Measurements from ENCODE around the gene DSP. TPM values are rescaled to one million over a fixed set of nuclear protein-coding genes. Genes with fewer than 3 reads are reported as not detected.

DSP gene
- total and polyA plus RNA-seq, 7 donors = 0.10 to 0.49 (median 0.26) TPM

DNA sequence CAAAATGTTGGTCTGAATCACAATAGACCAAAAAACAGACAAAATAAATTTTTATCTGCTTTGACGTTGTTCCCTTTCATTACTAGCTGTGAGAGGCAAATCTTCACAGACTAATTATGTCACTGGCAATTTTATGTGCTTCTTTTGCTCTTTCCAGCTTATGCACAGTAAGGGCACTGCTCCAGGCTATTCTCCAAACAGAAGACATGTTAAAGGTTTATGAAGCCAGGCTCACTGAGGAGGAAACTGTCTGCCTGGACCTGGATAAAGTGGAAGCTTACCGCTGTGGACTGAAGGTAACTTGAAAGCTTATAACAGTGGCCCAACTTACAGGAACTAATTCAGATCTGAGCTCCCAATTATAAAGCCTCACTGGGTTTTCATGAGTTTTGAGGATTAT, 33.0 kb downstream of the DSP start:
- H3K36me3 ChIP-seq (ENCODE audit: insufficient read depth in 1 of 2, low read depth in 1 of 2) = no peaks in the 10 kb centered on the region
- no peaks in the 10 kb centered on the region for H3K9me3 ChIP-seq
- H3K27ac ChIP-seq = no peak overlapping the region
- H3K27me3 ChIP-seq (ENCODE audit: insufficient read depth in 3 of 3, low read length in 2 of 3) = peaks cover 0 to 19% (median 5%) of the 10 kb centered on the region in 3 donors
- intact Hi-C loops (cut with DNase I) = no loop called here
- DNase-seq = no peak
- H3K4me3 ChIP-seq = no peak overlapping the region
- no peak for TF ChIP-seq CTCF (IDR thresholded peaks at IDR 0.05)
- no peaks in the 10 kb centered on the region for H3K4me1 ChIP-seq
- 64 to 77% (median 68%) methylated on average over 2 of the region's 2 CpGs for WGBS, 3 donors
- ATAC-seq = no peak

DNA sequence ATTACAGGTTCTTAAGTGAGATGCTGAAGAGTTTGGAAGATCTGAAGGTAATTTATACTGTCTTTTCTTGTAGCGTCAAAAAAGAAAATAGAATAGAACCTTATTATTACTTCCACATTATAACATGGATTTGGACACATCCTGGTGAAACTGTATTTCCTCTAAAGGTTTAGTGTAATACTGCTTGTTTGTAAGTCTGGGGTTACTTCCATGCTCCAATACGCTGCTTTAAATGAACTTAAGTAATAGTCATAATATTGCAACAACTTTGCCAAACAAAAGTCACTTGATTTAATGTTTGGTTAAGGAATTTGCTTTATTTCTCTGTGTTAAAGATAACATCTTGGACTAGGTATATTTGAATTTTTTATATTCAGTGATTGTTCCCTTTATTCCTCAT, 37.0 kb downstream of the DSP start:
- Histone ChIP-seq H3K27ac (no peak overlapping the region), H3K9me3 (no peaks in the 10 kb centered on the region), H3K27me3 (ENCODE audit: insufficient read depth in 3 of 3, low read length in 2 of 3) (peaks cover 0 to 29% (median 5%) of the 10 kb centered on the region in 3 donors), H3K36me3 (ENCODE audit: insufficient read depth in 1 of 2, low read depth in 1 of 2) (no peaks in the 10 kb centered on the region), H3K4me3 (no peak overlapping the region), H3K4me1 (no peaks in the 10 kb centered on the region)
- 0 to 41% (median 0%) methylated on average over 2 of the region's 2 CpGs for WGBS, 3 donors
- no peak for ATAC-seq
- intact Hi-C loops (cut with DNase I) = no loop called here
- no peak for DNase-seq
- no peak for TF ChIP-seq CTCF (IDR thresholded peaks at IDR 0.05)

DNA sequence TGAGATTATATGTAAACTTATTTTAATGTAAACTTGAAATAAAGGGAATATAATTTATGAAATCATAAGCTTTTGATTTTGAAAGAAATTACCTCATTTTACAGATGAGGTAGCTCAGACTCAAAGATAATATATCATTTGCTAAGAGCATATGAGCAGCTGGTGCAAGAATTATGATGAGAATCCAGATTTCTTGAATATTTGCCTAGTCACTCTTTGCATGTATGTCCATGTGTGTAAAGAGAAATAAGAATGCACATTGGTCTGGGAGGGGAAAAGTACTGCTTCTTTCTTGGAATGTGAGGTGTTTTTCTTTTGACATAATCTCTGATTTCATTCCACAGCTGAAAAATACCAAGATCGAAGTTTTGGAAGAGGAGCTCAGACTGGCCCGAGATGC, 37.5 kb downstream of the DSP start:
- H3K9me3 ChIP-seq = no peaks in the 10 kb centered on the region
- no peak overlapping the region for H3K4me3 ChIP-seq
- H3K4me1 ChIP-seq = no peaks in the 10 kb centered on the region
- no peaks in the 10 kb centered on the region for H3K36me3 ChIP-seq (ENCODE audit: insufficient read depth in 1 of 2, low read depth in 1 of 2)
- no peak overlapping the region for H3K27ac ChIP-seq
- ATAC-seq (no peak), DNase-seq (no peak)
- 71 to 81% (median 79%) methylated on average over 2 of the region's 2 CpGs for WGBS, 3 donors
- TF ChIP-seq CTCF (IDR thresholded peaks at IDR 0.05) = no peak
- intact Hi-C loops (cut with DNase I) = no loop called here
- peaks cover 0 to 29% (median 5%) of the 10 kb centered on the region in 3 donors for H3K27me3 ChIP-seq (ENCODE audit: insufficient read depth in 3 of 3, low read length in 2 of 3)

DNA sequence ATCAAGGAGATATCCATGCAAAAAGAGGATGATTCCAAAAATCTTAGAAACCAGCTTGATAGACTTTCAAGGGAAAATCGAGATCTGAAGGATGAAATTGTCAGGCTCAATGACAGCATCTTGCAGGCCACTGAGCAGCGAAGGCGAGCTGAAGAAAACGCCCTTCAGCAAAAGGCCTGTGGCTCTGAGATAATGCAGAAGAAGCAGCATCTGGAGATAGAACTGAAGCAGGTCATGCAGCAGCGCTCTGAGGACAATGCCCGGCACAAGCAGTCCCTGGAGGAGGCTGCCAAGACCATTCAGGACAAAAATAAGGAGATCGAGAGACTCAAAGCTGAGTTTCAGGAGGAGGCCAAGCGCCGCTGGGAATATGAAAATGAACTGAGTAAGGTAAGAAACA, 38.4 kb downstream of the DSP start:
- H3K36me3 ChIP-seq (ENCODE audit: insufficient read depth in 1 of 2, low read depth in 1 of 2) = no peaks in the 10 kb centered on the region
- intact Hi-C loops (cut with DNase I) = loop anchor here in 1 of 2 donors (10.0 kb wide), 1 partner anchor 265 kb away; the partner anchor contains the start of gene SSR1
- no peak overlapping the region for H3K27ac ChIP-seq
- no peak for ATAC-seq
- peaks cover 0 to 29% (median 0%) of the 10 kb centered on the region in 3 donors for H3K27me3 ChIP-seq (ENCODE audit: insufficient read depth in 3 of 3, low read length in 2 of 3)
- WGBS, 3 donors = 92 to 93% (median 93%) methylated on average over 9 of the region's 9 CpGs
- H3K9me3 ChIP-seq = no peaks in the 10 kb centered on the region
- DNase-seq = no peak
- no peak for TF ChIP-seq CTCF (IDR thresholded peaks at IDR 0.05)
- no peak overlapping the region for H3K4me3 ChIP-seq
- H3K4me1 ChIP-seq = no peaks in the 10 kb centered on the region

DNA sequence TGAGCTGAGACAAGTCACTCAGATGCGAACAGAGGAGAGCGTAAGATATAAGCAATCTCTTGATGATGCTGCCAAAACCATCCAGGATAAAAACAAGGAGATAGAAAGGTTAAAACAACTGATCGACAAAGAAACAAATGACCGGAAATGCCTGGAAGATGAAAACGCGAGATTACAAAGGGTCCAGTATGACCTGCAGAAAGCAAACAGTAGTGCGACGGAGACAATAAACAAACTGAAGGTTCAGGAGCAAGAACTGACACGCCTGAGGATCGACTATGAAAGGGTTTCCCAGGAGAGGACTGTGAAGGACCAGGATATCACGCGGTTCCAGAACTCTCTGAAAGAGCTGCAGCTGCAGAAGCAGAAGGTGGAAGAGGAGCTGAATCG, 39.1 kb downstream of the DSP start:
- ATAC-seq = no peak
- WGBS, 3 donors = 84 to 91% (median 86%) methylated on average over 13 of the region's 13 CpGs
- Histone ChIP-seq H3K36me3 (ENCODE audit: insufficient read depth in 1 of 2, low read depth in 1 of 2) (no peaks in the 10 kb centered on the region), H3K9me3 (no peaks in the 10 kb centered on the region), H3K4me3 (no peak overlapping the region), H3K4me1 (no peaks in the 10 kb centered on the region), H3K27ac (no peak overlapping the region), H3K27me3 (ENCODE audit: insufficient read depth in 3 of 3, low read length in 2 of 3) (peaks cover 0 to 29% (median 0%) of the 10 kb centered on the region in 3 donors)
- intact Hi-C loops (cut with DNase I) = loop anchor here in 1 of 2 donors (10.0 kb wide), 1 partner anchor 266 kb away; the partner anchor contains the start of gene SSR1
- DNase-seq = no peak
- no peak for TF ChIP-seq CTCF (IDR thresholded peaks at IDR 0.05)

Measured in psoas muscle (tissue), 8 donors.